Motor neuron (in vitro differentiated cells): ENCODE results near the gene RAB5B. TPM values are rescaled to one million over a fixed set of nuclear protein-coding genes. Genes with fewer than 3 reads are reported as not detected.
A peak's percentile ranks its signal among the peaks of the same experiment; 100 is the strongest.

Experiments used
- ATAC-seq, 8 experiments: fragments of 200-7000 bp; cut with Tn5 transposase; replicated peaks in 6 of 8; 2 replicates each; pipeline ENCODE4 v1.8.0; 2021; ENCODE audit warnings: mild to moderate bottlenecking in 8 of 8, moderate library complexity in 8 of 8
- H3K27ac ChIP-seq, 2 donors: fragments of 250-450 bp; sonication (Bioruptor Pico); 2 replicates each; pipeline ENCODE4 v1.9.0; 2021; ENCODE audit warnings: antibody characterized with exemption in 2 of 2, mild to moderate bottlenecking in 2 of 2, moderate library complexity in 1 of 2
- H3K4me1 ChIP-seq, 2 donors: fragments of 250-450 bp; sonication (Bioruptor Pico); replicated peaks in 1 of 2; 2 replicates each; pipeline ENCODE4 v1.6.1; 2021; ENCODE audit warnings: antibody characterized with exemption in 2 of 2, mild to moderate bottlenecking in 2 of 2, moderate library complexity in 1 of 2
- H3K4me3 ChIP-seq, 5 donors: fragments of 250-450 bp; sonication (Bioruptor Pico); 2 replicates each; pipeline ENCODE4 v1.9.0; 2021; ENCODE audit warnings: antibody characterized with exemption in 5 of 5, mild to moderate bottlenecking in 5 of 5, moderate library complexity in 4 of 5
- WGBS, 10 experiments: fragments of 450-650 bp; shearing (Covaris generic); methylation state at CpG; one replicate each; pipeline ENCODE4 v1.0.0; 2022; 5-methylcytosine and 5-hydroxymethylcytosine counted together
- in situ Hi-C, 9 experiments: fragments of 400-800 bp; cut with MboI; loops; one replicate each; pipeline ENCODE4 v1.15.0; 2021; ENCODE audit warnings: low sequenced_read_pairs in 9 of 9, low pct_unique_long_range_greater_than_20kb in 2 of 9; ENCODE audit not compliant: unreplicated experiment in 9 of 9
- total RNA-seq, 8 experiments: library from RNA; unstranded; fragments of 300-600 nt; gene quantifications; 2 replicates each; pipeline versions ENCODE4 v1.2.3 to v1.2.4, GENCODE V29; 2022

RAB5B gene
- total RNA-seq: 10 to 100 TPM; 56.3 to 95.6 (median 76.0) TPM

- Histone ChIP-seq H3K4me3 (peak within 1 kb of the TSS; percentile 76 to 97 (median 85)), H3K27ac (peak within 1 kb of the TSS; percentile 88 to 92), H3K4me1 (peaks cover 0 to 13% of the 10 kb centered on the region in 2 donors)
- 0 to 3% (median 0%) methylated on average over 1 to 13 of the region's 39 CpGs; no CpG with 5 or more reads in 3 of the 10 experiments for WGBS, 10 experiments
- in situ Hi-C loops: no loop called here
- peak; percentile 83 to 94 (median 92) for ATAC-seq
Measured at GRCh38 chr12:55973599-55974307, at the start of gene RAB5B. RAB5B (plus strand) TSS chr12:55974078; CDS start chr12:55986961, 12,883 bp downstream.

GRCh38 chr12:55925371-55925770, 48.5 kb upstream of the RAB5B start:
- Histone ChIP-seq H3K4me3 (peak overlapping the region in 4 of 5 donors; percentile 65 to 97 (median 92)), H3K27ac (no peak overlapping the region), H3K4me1 (peaks cover 8 to 15% of the 10 kb centered on the region in 2 donors)
- in situ Hi-C loops: loop anchor here in 3 of 9 experiments (25.0 kb wide), 1 partner anchor 188 kb away; the partner anchor contains the start of genes CD63 (in 3 of the 3) and GDF11 (in 3 of the 3)
- no peak for ATAC-seq
- 48 to 100% (median 83%) methylated on average over 2 to 4 of the region's 4 CpGs for WGBS, 10 experiments

- in situ Hi-C loops: loop anchor here in 3 of 9 experiments (25.0 kb wide), 1 partner anchor 189 kb away; the partner anchor contains the start of genes CD63 (in 3 of the 3) and GDF11 (in 3 of the 3)
- Histone ChIP-seq H3K4me1 (peaks cover 15 to 20% of the 10 kb centered on the region in 2 donors), H3K27ac (peak overlapping the region; percentile 97), H3K4me3 (peak overlapping the region; percentile 65 to 97 (median 88))
- no peak for ATAC-seq
- WGBS, 10 experiments: 0 to 11% (median 8%) methylated on average over 2 to 10 of the region's 10 CpGs; no CpG with 5 or more reads in 2 of the 10 experiments
Measured at GRCh38 chr12:55925870-55926737, 47.8 kb upstream of the RAB5B start.

DNA sequence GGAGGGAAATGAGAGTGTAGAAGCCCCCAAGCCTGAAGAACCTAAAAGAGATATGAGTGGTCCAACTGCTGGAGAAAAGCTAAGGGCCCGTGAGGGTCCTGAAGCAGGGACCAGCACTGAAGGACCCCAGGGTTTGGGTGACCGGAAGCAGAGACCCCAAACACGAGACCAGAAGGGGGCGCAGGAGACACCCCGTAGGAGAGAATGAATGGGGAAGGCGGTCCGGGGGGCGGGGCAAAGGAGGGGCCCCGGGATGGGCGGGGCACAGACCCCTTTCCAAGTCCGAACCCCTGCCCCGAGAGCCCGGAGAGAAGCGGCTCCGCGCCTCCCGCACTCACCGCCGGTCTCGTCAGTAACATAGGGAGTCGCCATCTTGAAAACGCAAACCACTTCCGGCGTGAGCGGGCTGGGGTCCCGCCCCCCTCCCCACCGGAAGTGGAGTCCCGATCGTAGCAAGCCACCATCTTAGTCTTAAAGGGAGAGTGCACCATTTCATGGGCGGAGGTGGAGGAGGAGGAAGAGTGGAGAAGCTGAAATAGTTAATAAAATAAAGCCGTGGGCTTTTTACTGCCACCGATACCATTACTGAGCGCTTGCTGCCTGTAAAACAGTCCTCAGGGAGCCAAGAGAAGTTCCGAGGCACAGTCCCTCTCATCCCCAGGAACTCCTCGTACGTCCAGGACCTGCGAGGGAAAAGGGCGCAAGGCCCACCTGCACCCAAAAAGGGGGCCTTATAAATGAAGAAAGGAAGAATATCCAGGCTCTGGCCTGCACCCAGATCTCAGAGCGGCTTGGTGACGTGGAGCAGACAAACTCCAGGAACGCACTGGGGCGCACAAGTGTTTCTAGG, 46.9 kb upstream of the RAB5B start:
- Histone ChIP-seq H3K27ac (peak overlapping the region; percentile 97), H3K4me3 (peak overlapping the region; percentile 65 to 97 (median 88)), H3K4me1 (peaks cover 20 to 23% of the 10 kb centered on the region in 2 donors)
- peak; percentile 39 to 88 (median 80) for ATAC-seq
- 0% methylated on average over 2 to 7 of the region's 42 CpGs; no CpG with 5 or more reads in 4 of the 10 experiments for WGBS, 10 experiments
- in situ Hi-C loops: loop anchor here in 3 of 9 experiments (25.0 kb wide), 1 partner anchor 190 kb away; the partner anchor contains the start of genes CD63 (in 3 of the 3) and GDF11 (in 3 of the 3)

DNA sequence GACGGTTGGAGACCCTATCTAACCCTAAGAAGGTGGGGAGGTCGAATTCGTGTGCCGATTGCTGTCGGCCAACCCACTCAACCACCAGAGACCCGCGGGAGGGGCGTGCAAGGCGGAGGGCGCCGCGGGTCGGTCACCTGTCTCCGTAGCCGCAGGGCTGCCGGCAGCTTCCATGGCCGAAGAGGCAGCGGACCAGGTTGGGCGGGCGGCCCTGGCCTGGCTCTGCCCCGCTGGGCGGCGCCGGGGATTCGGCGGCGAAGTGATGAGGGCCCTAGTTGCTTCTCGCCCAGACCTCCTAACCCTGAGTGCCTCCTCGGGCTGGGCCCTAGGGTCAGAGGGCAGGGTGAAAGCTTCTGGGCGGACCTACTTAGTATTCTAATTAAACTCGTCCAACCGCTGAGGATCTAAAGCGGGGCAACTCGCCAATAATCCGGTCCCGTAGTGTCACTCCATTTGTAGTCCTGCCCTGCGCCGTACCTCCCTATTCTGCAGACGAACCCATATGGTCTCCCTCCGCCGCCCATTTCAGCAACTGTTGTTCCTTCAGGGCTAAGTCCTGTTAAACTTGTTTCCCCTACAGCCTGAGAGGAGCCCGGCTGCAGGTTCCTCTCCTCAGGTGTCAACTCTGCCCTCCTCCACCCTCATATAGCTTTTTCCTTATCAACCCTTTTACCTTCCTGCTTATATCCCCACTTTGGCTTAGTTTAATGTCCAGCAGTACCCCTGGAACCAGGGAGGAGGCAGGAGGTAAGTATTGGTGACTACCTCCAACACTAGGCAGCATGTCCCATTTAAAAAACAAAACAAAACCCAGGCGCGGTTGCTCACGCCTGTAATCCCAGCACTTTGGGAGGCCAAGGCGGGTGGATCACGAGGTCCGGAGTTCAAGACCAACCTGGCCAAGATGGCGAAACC, 46.0 kb upstream of the RAB5B start, which contains the start of gene PYM1:
Gene PYM1 (minus strand): TSS at position 307 of the 915 bp plus-strand sequence. CDS start 133 bp downstream, at position 174.
- Histone ChIP-seq H3K4me3 (peak within 1 kb of the TSS; percentile 65 to 97 (median 88)), H3K27ac (peak within 1 kb of the TSS; percentile 97), H3K4me1 (peaks cover 23 to 26% of the 10 kb centered on the region in 2 donors)
- in situ Hi-C loops: loop anchor here in 3 of 9 experiments (25.0 kb wide), 1 partner anchor 191 kb away; the partner anchor contains the start of genes CD63 (in 3 of the 3) and GDF11 (in 3 of the 3)
- peak; percentile 18 to 58 (median 44) for ATAC-seq
- 0 to 27% (median 0%) methylated on average over 2 to 17 of the region's 49 CpGs for WGBS, 10 experiments

DNA sequence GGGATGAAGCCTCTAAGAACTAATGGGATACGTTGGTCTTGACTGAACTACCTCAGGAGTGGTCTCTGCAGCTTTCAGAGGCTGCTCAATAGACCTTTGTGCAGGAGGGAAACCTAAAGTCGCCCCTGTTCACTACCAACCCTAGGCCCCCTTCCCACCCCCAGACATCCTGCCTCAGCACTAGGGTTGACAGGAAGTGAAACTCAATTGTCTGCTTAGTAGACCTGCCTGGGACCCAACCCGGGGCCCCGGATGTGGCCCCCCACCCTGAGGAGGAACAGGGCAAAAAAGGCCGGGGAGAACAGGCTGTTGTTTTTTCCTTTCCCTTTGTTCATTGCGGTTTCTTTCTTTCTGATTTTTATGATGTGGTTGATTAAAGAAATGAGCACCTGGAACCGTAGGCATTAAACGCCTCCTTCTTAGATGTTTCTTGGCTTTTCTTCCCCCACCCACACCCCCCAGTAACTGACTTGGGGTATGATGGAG, 44.5 kb upstream of the RAB5B start:
- no peak for ATAC-seq
- peaks cover 23 to 26% of the 10 kb centered on the region in 2 donors for H3K4me1 ChIP-seq
- in situ Hi-C loops: loop anchor here in 3 of 9 experiments (25.0 kb wide), 1 partner anchor 192 kb away; the partner anchor contains the start of genes CD63 (in 3 of the 3) and GDF11 (in 3 of the 3)
- 5 to 100% (median 94%) methylated on average over 1 to 3 of the region's 8 CpGs; no CpG with 5 or more reads in 5 of the 10 experiments for WGBS, 10 experiments
- no peak overlapping the region for H3K4me3 ChIP-seq
- no peak overlapping the region for H3K27ac ChIP-seq

- Histone ChIP-seq H3K27ac (no peak within 1 kb of the TSS), H3K4me1 (peaks cover 19 to 20% of the 10 kb centered on the region in 2 donors), H3K4me3 (peak within 1 kb of the TSS; percentile 44 to 66 (median 53))
- in situ Hi-C loops: loop anchor here in 3 of 9 experiments (25.0 kb wide), 1 partner anchor 194 kb away; the partner anchor contains the start of genes CD63 (in 3 of the 3) and GDF11 (in 3 of the 3)
- 0 to 83% (median 70%) methylated on average over 1 of the region's 3 CpGs; no CpG with 5 or more reads in 6 of the 10 experiments for WGBS, 10 experiments
- ATAC-seq: peak in 5 of 8 experiments; percentile 4 to 39 (median 11)
Measured at GRCh38 chr12:55930771-55931316, 43.0 kb upstream of the RAB5B start, which contains the start of gene DGKA. DGKA (plus strand) TSS chr12:55931162; CDS start chr12:55936504, 5,342 bp downstream.

- H3K4me1 ChIP-seq: peaks cover 17 to 18% of the 10 kb centered on the region in 2 donors
- peak in 1 of 8 experiments; percentile 1 for ATAC-seq
- WGBS, 10 experiments: 0 to 83% (median 5%) methylated on average over 1 to 7 of the region's 10 CpGs; no CpG with 5 or more reads in 3 of the 10 experiments
- H3K4me3 ChIP-seq: peak overlapping the region; percentile 44 to 66 (median 53)
- in situ Hi-C loops: loop anchor here in 3 of 9 experiments (25.0 kb wide), 1 partner anchor 194 kb away; the partner anchor contains the start of genes CD63 (in 3 of the 3) and GDF11 (in 3 of the 3)
- no peak overlapping the region for H3K27ac ChIP-seq
Measured at GRCh38 chr12:55931317-55931779, 42.5 kb upstream of the RAB5B start.

- peak; percentile 2 to 41 (median 34) for ATAC-seq
- Histone ChIP-seq H3K4me3 (peak overlapping the region; percentile 44 to 66 (median 53)), H3K27ac (no peak overlapping the region), H3K4me1 (peaks cover 17 to 18% of the 10 kb centered on the region in 2 donors)
- in situ Hi-C loops: loop anchor here in 3 of 9 experiments (25.0 kb wide), 1 partner anchor 195 kb away; the partner anchor contains the start of genes CD63 (in 3 of the 3) and GDF11 (in 3 of the 3)
- 0 to 13% (median 0%) methylated on average over 2 to 7 of the region's 60 CpGs; no CpG with 5 or more reads in 5 of the 10 experiments for WGBS, 10 experiments
Measured at GRCh38 chr12:55931780-55932550, 41.9 kb upstream of the RAB5B start.
